ENCODE measurements around the gene LSAMP. TPM values are rescaled to one million over a fixed set of nuclear protein-coding genes. Genes with fewer than 3 reads are reported as not detected.

Gene LSAMP
- total RNA-seq, 1 experiment from 2014 or later, result 0.15 TPM

DNA sequence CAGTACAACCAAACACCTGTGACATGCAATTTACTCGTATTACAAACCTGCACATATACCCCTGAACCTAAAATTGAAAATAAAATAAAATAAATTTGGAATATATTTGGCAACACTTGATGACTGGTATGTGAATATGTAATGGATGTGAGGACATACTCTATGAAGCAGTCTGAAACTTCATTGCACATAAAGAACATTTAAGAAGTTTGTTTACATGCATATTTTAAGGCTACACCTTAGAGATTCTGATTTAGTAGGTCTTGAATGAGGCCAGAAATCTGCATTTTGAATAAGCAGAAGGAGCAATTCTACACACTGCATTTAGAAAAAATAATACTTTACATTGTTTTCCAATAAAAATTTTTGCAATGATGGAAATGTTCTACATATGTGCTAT lies 284.7 kb downstream of the LSAMP start:
- no peaks in the 10 kb centered on the region for H3K9me2 ChIP-seq (replicated peaks; ENCODE audit: low read length)
- POLR2A ChIA-PET (ENCODE audit: unreplicated experiment), result no interaction called here
- H2AFZ ChIP-seq (ENCODE audit: low read length), result no peak overlapping the region
- no peak overlapping the region for H3K4me3 ChIP-seq (ENCODE audit: low read length)
- H3K27me3 ChIP-seq (ENCODE audit: low read length), result no peaks in the 10 kb centered on the region
- H3K4me2 ChIP-seq (ENCODE audit: low read length), result no peak overlapping the region
- intact Hi-C loops (cut with micrococcal nuclease), result no loop called here
- H3K9me3 ChIP-seq (ENCODE audit: low read length), result no peaks in the 10 kb centered on the region
- BruUV-seq (replicated peaks), result no TSS peak
- H4K20me1 ChIP-seq (ENCODE audit: low read length), result no peaks in the 10 kb centered on the region
- H3F3A ChIP-seq (ENCODE audit: low read length, unreplicated experiment), result no peaks in the 10 kb centered on the region
- no peak overlapping the region for H3K9ac ChIP-seq (ENCODE audit: low read length)
- H3K36me3 ChIP-seq (ENCODE audit: low read depth, low read length), result no peaks in the 10 kb centered on the region
- DNase-seq, result no peak
- H3K27ac ChIP-seq (ENCODE audit: low read length), result no peak overlapping the region
- CTCF ChIA-PET, result no interaction called here
- no peaks in the 10 kb centered on the region for H3K4me1 ChIP-seq (ENCODE audit: insufficient read depth, low read length)
- no peak for ATAC-seq
- no peaks in the 10 kb centered on the region for H3K79me2 ChIP-seq (ENCODE audit: low read length)
- TF ChIP-seq, protein P1, sequence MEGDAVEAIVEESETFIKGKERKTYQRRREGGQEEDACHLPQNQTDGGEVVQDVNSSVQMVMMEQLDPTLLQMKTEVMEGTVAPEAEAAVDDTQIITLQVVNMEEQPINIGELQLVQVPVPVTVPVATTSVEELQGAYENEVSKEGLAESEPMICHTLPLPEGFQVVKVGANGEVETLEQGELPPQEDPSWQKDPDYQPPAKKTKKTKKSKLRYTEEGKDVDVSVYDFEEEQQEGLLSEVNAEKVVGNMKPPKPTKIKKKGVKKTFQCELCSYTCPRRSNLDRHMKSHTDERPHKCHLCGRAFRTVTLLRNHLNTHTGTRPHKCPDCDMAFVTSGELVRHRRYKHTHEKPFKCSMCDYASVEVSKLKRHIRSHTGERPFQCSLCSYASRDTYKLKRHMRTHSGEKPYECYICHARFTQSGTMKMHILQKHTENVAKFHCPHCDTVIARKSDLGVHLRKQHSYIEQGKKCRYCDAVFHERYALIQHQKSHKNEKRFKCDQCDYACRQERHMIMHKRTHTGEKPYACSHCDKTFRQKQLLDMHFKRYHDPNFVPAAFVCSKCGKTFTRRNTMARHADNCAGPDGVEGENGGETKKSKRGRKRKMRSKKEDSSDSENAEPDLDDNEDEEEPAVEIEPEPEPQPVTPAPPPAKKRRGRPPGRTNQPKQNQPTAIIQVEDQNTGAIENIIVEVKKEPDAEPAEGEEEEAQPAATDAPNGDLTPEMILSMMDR (conservative IDR thresholded peaks at IDR 0.05; ENCODE audit: low read depth, low read length), result no peak
- no peak for TF ChIP-seq EZH2phosphoT487 (IDR thresholded peaks at IDR 0.05; ENCODE audit: borderline replicate concordance, low read length)
- TF ChIP-seq EZH2 (IDR thresholded peaks at IDR 0.05; ENCODE audit: low read length, unreplicated experiment), result no peak

DNA sequence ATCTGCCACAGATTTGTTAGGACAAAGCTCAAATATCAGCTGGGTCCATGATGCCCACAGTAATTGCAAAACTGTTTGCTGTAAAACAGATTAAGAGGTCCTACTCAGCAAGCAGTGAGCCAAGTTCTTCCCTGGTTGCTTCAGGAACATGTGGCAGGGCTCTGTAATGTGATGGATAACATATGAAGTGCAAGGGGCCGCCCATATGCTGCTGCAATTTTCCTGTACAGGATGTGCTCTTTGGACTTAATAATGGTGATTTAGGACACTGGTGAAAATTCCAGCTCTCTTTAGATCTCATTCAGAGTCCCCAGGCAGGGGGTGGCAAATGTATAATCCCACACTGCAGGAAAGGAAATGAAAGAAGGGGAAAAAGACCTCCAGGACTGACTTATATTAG lies 289.4 kb downstream of the LSAMP start:
- POLR2A ChIA-PET (ENCODE audit: unreplicated experiment), result no interaction called here
- Histone ChIP-seq H2AFZ (ENCODE audit: low read length) (no peak overlapping the region), H3K9ac (ENCODE audit: low read length) (no peak overlapping the region), H3K4me3 (ENCODE audit: low read length) (no peak overlapping the region), H3F3A (ENCODE audit: low read length, unreplicated experiment) (no peaks in the 10 kb centered on the region), H3K79me2 (ENCODE audit: low read length) (no peaks in the 10 kb centered on the region), H4K20me1 (ENCODE audit: low read length) (no peaks in the 10 kb centered on the region), H3K27ac (ENCODE audit: low read length) (no peak overlapping the region), H3K4me2 (ENCODE audit: low read length) (no peak overlapping the region), H3K27me3 (ENCODE audit: low read length) (no peaks in the 10 kb centered on the region), H3K9me3 (ENCODE audit: low read length) (no peaks in the 10 kb centered on the region), H3K36me3 (ENCODE audit: low read depth, low read length) (no peaks in the 10 kb centered on the region), H3K4me1 (ENCODE audit: insufficient read depth, low read length) (no peaks in the 10 kb centered on the region), H3K9me2 (replicated peaks; ENCODE audit: low read length) (no peaks in the 10 kb centered on the region)
- ATAC-seq, result no peak
- intact Hi-C loops (cut with micrococcal nuclease), result no loop called here
- CTCF ChIA-PET, result no interaction called here
- no peak for TF ChIP-seq EZH2phosphoT487 (IDR thresholded peaks at IDR 0.05; ENCODE audit: borderline replicate concordance, low read length)
- TF ChIP-seq EZH2 (IDR thresholded peaks at IDR 0.05; ENCODE audit: low read length, unreplicated experiment), result no peak
- TF ChIP-seq, protein P1 (conservative IDR thresholded peaks at IDR 0.05; ENCODE audit: low read depth, low read length), result no peak
- BruUV-seq (replicated peaks), result no TSS peak
- no peak for DNase-seq

DNA sequence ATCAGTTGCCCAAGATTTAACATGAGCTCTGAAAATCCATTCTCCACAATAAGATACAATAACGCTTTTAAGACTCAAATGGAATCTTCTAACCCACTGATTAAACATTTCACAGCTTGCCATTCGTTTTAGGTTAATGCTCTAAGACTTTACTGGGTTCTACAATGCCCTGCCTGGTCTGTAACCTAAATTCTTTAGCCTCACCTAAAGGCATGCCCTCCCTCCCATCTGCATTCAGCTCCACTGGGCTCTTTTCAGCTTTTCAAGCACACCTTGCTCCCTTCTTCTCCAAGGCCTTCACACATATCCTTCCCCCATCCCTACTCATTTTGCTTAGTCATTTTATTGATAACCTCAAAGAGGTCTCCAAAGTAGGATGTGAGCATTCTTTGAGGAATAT lies 290.9 kb downstream of the LSAMP start:
- no peaks in the 10 kb centered on the region for H3F3A ChIP-seq (ENCODE audit: low read length, unreplicated experiment)
- H3K9ac ChIP-seq (ENCODE audit: low read length), result no peak overlapping the region
- H2AFZ ChIP-seq (ENCODE audit: low read length), result no peak overlapping the region
- H4K20me1 ChIP-seq (ENCODE audit: low read length), result no peaks in the 10 kb centered on the region
- intact Hi-C loops (cut with micrococcal nuclease), result no loop called here
- H3K27ac ChIP-seq (ENCODE audit: low read length), result no peak overlapping the region
- DNase-seq (no peak), ATAC-seq (no peak)
- no peaks in the 10 kb centered on the region for H3K9me3 ChIP-seq (ENCODE audit: low read length)
- no TSS peak for BruUV-seq (replicated peaks)
- TF ChIP-seq EZH2phosphoT487 (IDR thresholded peaks at IDR 0.05; ENCODE audit: borderline replicate concordance, low read length), result no peak
- TF ChIP-seq EZH2 (IDR thresholded peaks at IDR 0.05; ENCODE audit: low read length, unreplicated experiment), result no peak
- TF ChIP-seq, protein P1 (conservative IDR thresholded peaks at IDR 0.05; ENCODE audit: low read depth, low read length), result no peak
- no peaks in the 10 kb centered on the region for H3K27me3 ChIP-seq (ENCODE audit: low read length)
- CTCF ChIA-PET, result no interaction called here
- no peaks in the 10 kb centered on the region for H3K79me2 ChIP-seq (ENCODE audit: low read length)
- H3K4me2 ChIP-seq (ENCODE audit: low read length), result no peak overlapping the region
- H3K9me2 ChIP-seq (replicated peaks; ENCODE audit: low read length), result no peaks in the 10 kb centered on the region
- POLR2A ChIA-PET (ENCODE audit: unreplicated experiment), result no interaction called here
- no peaks in the 10 kb centered on the region for H3K4me1 ChIP-seq (ENCODE audit: insufficient read depth, low read length)
- H3K4me3 ChIP-seq (ENCODE audit: low read length), result no peak overlapping the region
- H3K36me3 ChIP-seq (ENCODE audit: low read depth, low read length), result no peaks in the 10 kb centered on the region

Measured in PC-3 (cell line).